Panc1 (cell line): ENCODE data around the gene VPS35L. TPM values are rescaled to one million over a fixed set of nuclear protein-coding genes. Genes with fewer than 3 reads are reported as not detected.
"Not testable (repeated sequence)": the region's sequence is repeated elsewhere in the genome, so short reads cannot be mapped to it uniquely, and the experiment has no call there.

ENCODE experiments used
- ATAC-seq: fragments of 200-7000 bp; cut with Tn5 transposase; 2 replicates; pipeline ENCODE4 v1.9.1; 2020; ENCODE audit warnings: mild to moderate bottlenecking, moderate library complexity
- BruUV-seq: library from RNA; stranded (reverse); fragments of 400-500 nt; replicated peaks from 2 replicates; lab custom pipeline; 2021; lab: Mats Ljungman, UMichigan
- CTCF ChIA-PET: fragments of 300-600 bp; sonication (Branson Sonifier 250); formaldehyde crosslinking; loops from one replicate; lab custom pipeline; 2022; ENCODE audit warnings: antibody characterized with exemption; lab: Charles Lee
- POLR2A ChIA-PET: fragments of 300-600 bp; sonication (Branson Sonifier 250); formaldehyde crosslinking; loops from one replicate; lab custom pipeline; 2022; ENCODE audit warnings: antibody characterized with exemption; lab: Charles Lee
- DNase-seq: peaks from one replicate; pipeline ENCODE4 v3.0.0-alpha.2; 2010; ENCODE audit warnings: low read depth, low spot score
- H3K27ac ChIP-seq: 2 replicates; pipeline ENCODE4 v1.5.1; 2011; ENCODE audit warnings: mild to moderate bottlenecking, low read length, inconsistent platforms
- H3K27me3 ChIP-seq: fragments of 200-500 bp; sonication (Bioruptor generic); 2 replicates; pipeline ENCODE4 v1.6.0; 2014; ENCODE audit warnings: low read length, inconsistent platforms; ENCODE audit not compliant: control insufficient read depth, insufficient read depth
- H3K36me3 ChIP-seq: fragments of 200-500 bp; sonication (Bioruptor generic); 2 replicates; pipeline ENCODE4 v1.5.1; 2014; ENCODE audit warnings: inconsistent platforms, mild to moderate bottlenecking, low read length, moderate library complexity; ENCODE audit not compliant: control insufficient read depth, insufficient read depth
- H3K4me1 ChIP-seq: 2 replicates; pipeline ENCODE4 v1.5.1; 2011; ENCODE audit warnings: inconsistent platforms, mild to moderate bottlenecking, low read length, moderate library complexity; ENCODE audit not compliant: control insufficient read depth, insufficient read depth
- H3K4me3 ChIP-seq, 2 experiments: 2 replicates each; pipeline ENCODE4 v1.5.1; 2011 to 2012; ENCODE audit warnings: low read depth in 2 of 2, low read length in 2 of 2, mild to moderate bottlenecking in 2 of 2, inconsistent platforms in 1 of 2, moderate library complexity in 1 of 2
- H3K9me3 ChIP-seq: fragments of 200-500 bp; sonication (Bioruptor generic); 2 replicates; pipeline ENCODE4 v1.5.1; 2014; ENCODE audit warnings: low read depth, mild to moderate bottlenecking, inconsistent platforms, low read length, moderate library complexity; ENCODE audit not compliant: control insufficient read depth, insufficient read depth
- CTCF ChIP-seq: fragments of 450-650 bp; IDR thresholded peaks from 2 replicates; pipeline ENCODE4 v1.5.1; 2017; ENCODE audit warnings: mild to moderate bottlenecking
- POLR2AphosphoS5 ChIP-seq: IDR thresholded peaks from 2 replicates; pipeline ENCODE4 v1.6.1; 2012; ENCODE audit warnings: mild to moderate bottlenecking, low read depth, low read length, moderate library complexity
- REST ChIP-seq, 2 experiments: IDR thresholded peaks; 2 replicates each; pipeline ENCODE4 v1.6.1; 2011 to 2012; ENCODE audit warnings: low read depth in 2 of 2, control low read depth in 1 of 2, low read length in 1 of 2, mild to moderate bottlenecking in 1 of 2, moderate library complexity in 1 of 2; ENCODE audit not compliant: insufficient read depth in 1 of 2
- SIN3A ChIP-seq: IDR thresholded peaks from 2 replicates; pipeline ENCODE4 v1.6.1; 2012; ENCODE audit warnings: low read depth, mild to moderate bottlenecking, low read length, moderate library complexity, borderline replicate concordance; ENCODE audit not compliant: insufficient read depth
- TCF7L2 ChIP-seq: IDR thresholded peaks from 2 replicates; pipeline ENCODE4 v1.6.1; 2011; ENCODE audit warnings: mild to moderate bottlenecking, low read depth, low read length, inconsistent platforms
- in situ Hi-C: cut with HindIII; loops from 2 replicates; pipeline ENCODE4 v1.10.0; 2016; ENCODE audit warnings: low sequenced_read_pairs, low pct_unique_long_range_greater_than_20kb
- intact Hi-C: fragments of 100-400 bp; cut with micrococcal nuclease; formaldehyde crosslinking; loops from one replicate; pipeline ENCODE4 v1.10.0; 2022; ENCODE audit not compliant: unreplicated experiment
- total RNA-seq: library from RNA; stranded (reverse); gene quantifications from one replicate; pipeline ENCODE4 v1.2.1, GENCODE V29; 2021; ENCODE audit not compliant: unreplicated experiment

Gene VPS35L
- total RNA-seq, 1 experiment from 2014 or later = 124 TPM

- POLR2A ChIA-PET = interaction anchor here (0.6 kb wide), 1 partner anchor 556 kb away, joined by 10 read pairs; no protein-coding TSS in a partner anchor
Measured at GRCh38 chr16:19664166-19664565, 108.7 kb downstream of the VPS35L start.

DNA sequence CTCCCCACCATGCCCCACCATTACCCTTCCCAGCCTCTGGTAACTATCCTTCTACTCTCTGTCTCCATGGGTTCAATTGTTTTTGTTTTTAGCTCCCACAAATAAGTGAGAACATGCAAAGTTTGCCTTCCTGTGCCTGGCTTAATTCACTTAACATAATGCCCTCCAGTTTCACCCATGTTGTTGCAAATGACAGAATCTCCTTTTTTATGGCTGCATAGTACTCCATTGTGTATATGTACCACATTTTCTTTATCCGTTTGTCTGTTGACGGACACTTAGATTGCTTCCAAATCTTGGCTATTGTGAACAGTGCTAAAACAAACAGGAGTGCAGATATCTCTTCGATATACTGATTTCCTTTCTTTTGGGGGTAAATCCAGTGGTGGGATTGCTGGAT is 109.8 kb downstream of the VPS35L start:
- CTCF ChIA-PET = interaction anchor here (0.7 kb wide), 1 partner anchor 17 kb away, joined by 3 read pairs; no protein-coding TSS in a partner anchor

More at GRCh38 chr16:19664166-19664565, 108.7 kb downstream of the VPS35L start:
- Histone ChIP-seq H3K36me3 (no peaks in the 10 kb centered on the region; the same call in none of the 2 replicates), H3K27ac (no peak overlapping the region), H3K4me1 (no peaks in the 10 kb centered on the region), H3K9me3 (no peaks in the 10 kb centered on the region), H3K4me3 (no peak overlapping the region), H3K27me3 (no peaks in the 10 kb centered on the region)
- intact Hi-C loops (no loop called here), in situ Hi-C loops (no loop called here)
- BruUV-seq = no TSS peak
- no peak for ATAC-seq
- no peak for DNase-seq
- CTCF ChIA-PET = no interaction called here
- TF ChIP-seq TCF7L2 = no peak
- no peak for TF ChIP-seq POLR2AphosphoS5
- TF ChIP-seq CTCF = no peak
- no peak for TF ChIP-seq SIN3A
- no peak for TF ChIP-seq REST (IDR thresholded peaks at IDR 0.05; ENCODE audit: insufficient read depth in 1 of 2, low read depth in 2 of 2, low read length in 1 of 2)

DNA sequence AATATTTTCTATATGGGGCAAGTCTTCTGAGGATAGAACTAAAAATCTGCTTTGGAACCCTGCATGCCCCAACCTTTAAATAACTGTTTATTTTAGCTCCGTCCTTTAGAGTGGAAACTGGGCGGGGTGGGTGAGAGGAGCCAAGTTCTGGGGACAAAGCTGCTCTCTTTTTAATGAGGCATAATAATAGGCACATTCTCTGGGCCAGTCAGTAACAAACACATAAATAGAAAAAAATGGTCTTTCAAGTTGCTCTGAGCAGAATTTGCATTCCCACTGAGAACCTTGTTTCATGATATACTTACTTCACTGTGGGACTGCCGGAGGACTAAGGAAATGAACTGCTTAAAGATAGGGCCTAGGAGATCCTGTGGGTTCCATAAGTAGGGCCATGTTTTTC is 111.0 kb downstream of the VPS35L start:
- Histone ChIP-seq H3K27ac (no peak overlapping the region), H3K27me3 (no peaks in the 10 kb centered on the region), H3K9me3 (no peaks in the 10 kb centered on the region), H3K4me1 (no peaks in the 10 kb centered on the region), H3K36me3 (no peaks in the 10 kb centered on the region; the same call in 1 of the 2 replicates), H3K4me3 (no peak overlapping the region)
- ATAC-seq (no peak), DNase-seq (no peak)
- CTCF ChIA-PET = interaction anchor here (0.7 kb wide), 1 partner anchor 83 kb away, joined by 3 read pairs; no protein-coding TSS in a partner anchor
- no TSS peak for BruUV-seq
- intact Hi-C loops = no loop called here
- in situ Hi-C loops = no loop called here
- no peak for TF ChIP-seq SIN3A
- no peak for TF ChIP-seq TCF7L2
- TF ChIP-seq REST (IDR thresholded peaks at IDR 0.05; ENCODE audit: insufficient read depth in 1 of 2, low read depth in 2 of 2, low read length in 1 of 2) = no peak
- no peak for TF ChIP-seq CTCF
- TF ChIP-seq POLR2AphosphoS5 = no peak
- POLR2A ChIA-PET = interaction anchor here (0.6 kb wide), 1 partner anchor 86 kb away, joined by 5 read pairs; no protein-coding TSS in a partner anchor

More for the DNA sequence above, 109.8 kb downstream of the VPS35L start:
- H3K27me3 ChIP-seq, POLR2A ChIA-PET, H3K9me3 ChIP-seq, DNase-seq, in situ Hi-C loops, H3K4me3 ChIP-seq, ATAC-seq, H3K27ac ChIP-seq, BruUV-seq, H3K4me1 ChIP-seq, intact Hi-C loops, H3K36me3 ChIP-seq: not testable (repeated sequence)
